Measurements from ENCODE around the gene ETNK1.
"Not testable (repeated sequence)": the region's sequence is repeated elsewhere in the genome, so short reads cannot be mapped to it uniquely, and the experiment has no call there.

ETNK1 gene

DNA sequence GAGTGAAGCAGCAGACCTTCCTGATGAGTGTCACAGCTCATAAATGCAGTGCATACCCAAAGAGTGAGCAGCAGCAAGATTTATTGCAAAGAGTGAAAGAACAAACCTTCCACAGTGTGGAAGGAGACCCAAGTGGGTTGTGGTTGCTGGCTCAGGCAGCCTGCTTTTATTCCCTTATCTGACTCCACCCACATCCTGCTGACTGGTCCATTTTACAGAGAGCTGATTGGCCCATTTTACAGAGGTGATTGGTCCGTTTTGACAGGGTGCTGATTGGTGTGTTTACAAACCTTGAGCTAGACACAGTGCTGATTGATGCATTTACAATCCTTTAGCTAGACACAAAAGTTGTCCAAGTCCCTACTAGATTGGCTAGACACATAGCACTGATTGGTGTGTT lies 67.5 kb downstream of the ETNK1 start:
- DNase-seq = not testable (repeated sequence)

DNA sequence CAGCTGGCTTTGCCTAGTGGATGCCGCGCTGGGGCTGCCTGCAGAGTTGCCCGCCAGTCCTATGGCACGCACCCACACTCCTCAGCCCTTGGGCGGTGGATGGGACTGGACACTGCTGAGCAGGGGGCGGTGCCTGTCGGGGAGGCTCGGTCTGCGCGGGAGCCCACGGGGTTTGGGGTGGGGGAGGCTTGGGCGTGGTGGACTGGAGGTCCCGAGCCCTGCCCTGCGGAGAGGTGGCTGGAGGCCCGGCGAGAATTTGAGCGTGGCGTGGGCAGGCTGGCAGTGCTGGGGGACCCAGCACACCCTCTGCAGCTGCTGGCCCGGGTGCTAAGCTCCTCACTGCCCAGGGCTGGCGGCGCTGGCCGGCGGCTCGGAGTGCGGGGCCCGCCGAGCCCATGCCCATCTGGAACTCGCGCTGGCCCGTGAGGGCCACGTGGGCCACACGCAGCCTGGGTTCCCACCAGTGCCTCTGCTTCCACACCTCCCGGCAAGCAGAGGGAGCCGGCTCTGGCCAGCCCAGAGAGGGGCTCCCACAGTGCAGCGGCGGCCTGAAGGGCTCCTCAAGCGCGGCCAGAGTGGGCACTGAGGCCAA lies 68.1 kb downstream of the ETNK1 start:
- no peak for DNase-seq

DNA sequence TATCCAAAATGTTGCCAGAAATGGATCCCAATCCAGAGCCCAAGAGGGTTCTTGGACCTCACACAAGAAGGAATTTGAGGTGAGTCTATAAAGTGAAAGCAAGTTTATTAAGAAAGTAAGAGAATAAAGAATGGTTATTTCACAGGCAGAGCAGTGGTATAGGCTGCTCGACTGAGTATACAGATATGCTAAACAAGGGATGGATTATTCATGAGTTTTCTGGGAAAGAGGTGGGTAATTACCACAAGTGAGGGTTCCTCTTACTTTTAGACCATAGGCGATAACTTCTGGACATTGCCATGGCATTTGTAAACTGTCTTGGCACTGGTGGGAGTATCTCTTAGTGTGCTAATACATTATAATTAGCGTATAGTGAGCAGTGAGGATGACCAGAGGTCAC lies 73.6 kb downstream of the ETNK1 start:
- DNase-seq = no peak

DNA sequence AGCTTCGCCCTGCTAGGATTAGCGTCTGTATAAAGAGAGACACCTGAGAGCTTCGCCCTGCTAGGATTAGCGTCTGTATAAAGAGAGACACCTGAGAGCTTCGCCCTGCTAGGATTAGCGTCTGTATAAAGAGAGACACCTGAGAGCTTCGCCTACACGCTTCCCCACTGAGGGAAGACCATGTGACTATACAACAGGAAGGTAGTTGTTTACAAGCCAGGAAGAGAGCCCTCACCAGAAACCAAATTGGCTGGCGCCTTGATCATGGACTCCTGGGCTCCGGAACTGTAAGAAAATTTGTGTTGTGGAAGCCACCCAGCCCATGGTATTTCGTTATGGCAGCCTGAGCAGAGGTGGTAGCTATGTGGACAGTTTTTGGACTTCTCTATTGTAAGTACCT lies 74.7 kb downstream of the ETNK1 start:
- not testable (repeated sequence) for DNase-seq

DNA sequence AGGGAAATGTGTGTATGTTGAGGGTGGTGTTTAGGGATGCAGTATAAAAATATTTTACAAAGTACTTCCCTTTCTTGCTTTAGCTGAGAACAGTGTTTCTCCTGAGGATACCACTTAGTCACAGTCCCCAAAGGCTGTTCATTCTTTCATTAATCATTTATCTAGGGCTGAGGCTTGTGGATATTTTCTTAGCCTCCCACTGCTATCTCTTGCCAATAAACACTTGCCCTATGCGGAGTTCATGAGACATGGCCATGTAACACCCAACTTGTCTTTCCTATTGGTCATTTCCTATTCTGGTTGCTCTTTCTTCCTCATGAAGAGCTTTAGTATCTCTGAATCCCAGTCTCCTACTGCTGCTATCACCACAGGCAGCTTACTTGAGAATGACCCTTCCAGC lies 75.1 kb downstream of the ETNK1 start:
- DNase-seq = no peak

DNA sequence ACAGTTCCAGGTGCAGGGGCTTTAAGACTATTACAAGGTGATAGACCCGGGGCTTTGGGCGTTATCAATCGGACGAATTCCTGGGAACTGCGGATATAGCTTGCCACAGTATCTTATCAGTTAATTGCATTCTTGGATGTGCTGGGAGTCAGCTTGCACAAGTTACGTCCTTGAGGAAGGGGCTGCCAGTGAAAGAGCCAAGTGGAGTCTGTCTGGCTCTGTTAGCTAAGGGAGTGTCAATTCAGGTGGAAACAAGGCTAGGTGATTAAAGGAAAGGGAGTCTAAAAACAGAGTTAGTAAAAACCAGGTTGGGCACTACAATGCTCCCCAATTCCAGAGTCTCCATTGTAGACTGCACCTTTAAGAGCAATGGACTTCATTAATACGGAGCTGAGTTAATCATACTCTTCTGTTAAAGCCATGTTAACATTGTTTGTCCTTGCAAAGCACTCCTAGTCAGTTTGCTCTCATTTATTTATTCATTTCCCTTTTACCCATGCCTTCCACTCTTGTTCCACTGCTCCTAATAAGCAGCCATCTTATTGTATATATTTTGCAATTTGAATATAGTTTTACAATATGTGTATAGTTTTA lies 76.3 kb downstream of the ETNK1 start:
- not testable (repeated sequence) for DNase-seq

DNA sequence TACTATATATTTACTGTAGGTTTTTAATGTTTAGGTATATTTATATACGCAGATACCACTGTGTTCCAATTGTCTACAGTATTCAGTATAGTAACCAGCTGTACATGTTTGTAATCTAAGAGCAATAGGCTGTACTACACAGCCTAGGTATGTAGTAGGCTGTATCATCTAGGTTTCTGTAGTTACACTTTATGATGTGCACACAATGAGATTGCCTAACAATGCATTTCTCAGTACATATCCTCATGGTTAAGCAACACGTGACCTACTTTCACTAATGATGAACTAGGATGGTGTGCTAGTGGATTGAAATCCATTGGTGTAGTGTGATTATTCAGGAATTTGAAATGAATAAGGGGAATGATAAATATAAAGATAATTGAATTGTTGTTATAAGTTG lies 77.7 kb downstream of the ETNK1 start:
- no peak for DNase-seq

DNA sequence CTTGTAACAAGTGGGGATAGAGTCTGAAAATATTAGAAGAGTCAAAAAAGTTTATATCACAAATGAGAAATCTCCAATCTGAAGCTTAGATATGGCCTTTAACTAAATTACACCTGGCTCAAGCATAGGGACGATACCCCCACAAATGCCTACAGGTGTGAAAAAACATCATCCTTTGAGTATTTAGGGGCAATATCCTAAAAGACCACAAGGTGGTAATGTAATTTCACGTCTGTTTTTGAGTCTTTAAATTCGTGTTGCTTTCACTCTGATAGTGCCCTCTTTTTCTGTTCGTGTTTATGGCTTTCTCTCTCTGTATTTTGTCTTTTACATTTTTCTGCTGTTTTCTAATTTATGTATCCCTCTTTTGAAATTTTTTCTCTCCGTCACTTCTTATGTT lies 84.3 kb downstream of the ETNK1 start:
- no peak for DNase-seq

DNA sequence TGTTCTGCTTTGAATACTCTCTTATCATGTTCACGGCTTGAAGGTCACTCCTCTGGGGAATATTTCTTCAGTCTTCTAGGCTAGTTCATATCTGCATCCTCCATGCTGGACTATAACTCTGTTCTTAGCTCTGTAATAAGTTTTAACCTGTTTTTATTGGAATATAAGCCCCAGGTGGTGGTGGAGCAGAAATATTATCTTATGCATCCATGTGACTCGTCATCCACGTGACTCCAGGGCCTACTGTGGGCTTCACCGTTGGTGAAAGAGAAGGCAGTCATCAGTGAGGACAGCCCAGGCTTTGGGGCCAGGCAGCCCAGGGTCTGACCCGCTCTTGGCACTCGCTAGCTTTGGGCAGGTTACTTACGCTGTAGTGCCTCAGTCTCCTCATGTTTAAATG lies 87.1 kb downstream of the ETNK1 start:
- DNase-seq = no peak

DNA sequence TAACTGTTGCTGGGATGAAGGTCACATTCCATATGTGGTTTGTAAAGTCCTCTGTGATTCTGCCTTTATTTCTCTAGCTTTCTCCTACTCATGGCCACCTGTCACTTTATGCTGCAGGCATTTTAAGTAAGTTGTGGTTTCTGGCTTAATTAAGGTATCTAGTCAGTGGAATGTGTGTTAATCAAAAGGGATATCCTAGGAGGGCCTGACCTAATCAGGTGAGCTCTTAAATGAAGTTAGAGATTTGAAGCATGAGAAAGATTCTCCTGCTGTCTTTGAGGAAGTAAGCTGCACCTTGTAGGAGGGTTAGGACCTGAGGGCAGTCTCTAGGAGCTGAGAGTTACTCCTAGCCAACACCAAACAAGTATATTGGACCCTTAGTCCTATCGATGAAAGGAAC lies 90.3 kb downstream of the ETNK1 start:
- no peak for DNase-seq

DNA sequence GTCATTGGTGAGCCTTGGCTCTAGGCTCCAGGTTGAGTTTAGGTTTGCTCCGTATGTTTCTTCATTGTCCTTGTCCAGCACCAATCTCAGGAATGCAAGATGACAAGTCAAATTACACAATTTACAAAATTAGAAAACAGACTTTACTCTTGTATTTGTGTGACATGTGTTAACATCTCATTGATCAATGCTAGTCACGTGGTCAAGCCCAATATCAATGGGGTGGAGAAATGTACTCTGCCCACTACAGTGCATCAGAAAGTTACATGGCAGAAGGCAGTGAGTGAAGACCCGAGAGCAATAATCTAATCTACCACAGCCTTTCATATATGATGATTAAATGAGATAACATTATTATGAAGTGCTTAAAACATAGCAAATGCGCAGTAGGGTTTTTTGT lies 94.8 kb downstream of the ETNK1 start:
- no peak for DNase-seq

DNA sequence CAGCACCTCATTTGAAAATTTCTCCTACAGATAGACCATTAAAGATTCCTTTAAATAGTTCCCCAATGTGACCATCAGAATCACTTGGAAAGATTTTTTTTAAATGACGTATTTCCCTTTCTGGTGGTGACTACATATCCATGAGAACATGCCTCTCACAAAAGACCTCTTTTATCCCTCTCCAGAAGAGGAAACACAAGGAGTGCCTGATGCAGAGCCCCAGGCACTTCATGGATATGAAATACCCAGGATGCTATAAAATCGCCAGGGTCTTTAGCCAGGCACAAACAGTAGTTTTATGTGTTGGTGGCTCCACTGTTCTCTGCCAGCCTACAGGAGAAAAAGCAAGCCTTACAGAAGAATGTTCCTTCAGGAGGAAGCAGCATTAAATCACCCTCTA lies 97.1 kb downstream of the ETNK1 start:
- DNase-seq = no peak

DNA sequence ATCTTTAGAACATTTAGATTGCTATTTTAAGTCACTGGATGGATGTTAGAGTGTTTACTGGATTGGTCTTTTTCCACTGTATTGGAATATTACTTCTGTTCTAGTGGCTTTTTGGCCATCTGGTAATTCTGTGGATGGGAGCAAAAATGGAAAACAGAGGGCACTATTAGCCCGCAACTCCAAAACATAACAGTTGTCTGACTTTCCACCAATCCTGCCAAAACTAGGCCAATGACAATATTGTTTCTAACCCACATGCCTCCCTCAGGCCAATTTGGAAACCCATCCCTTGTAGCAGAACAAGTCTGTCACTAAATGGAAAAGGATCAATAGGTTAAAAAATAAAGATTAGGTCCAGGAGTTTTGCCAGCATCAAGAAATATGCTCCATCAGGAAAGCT lies 97.8 kb downstream of the ETNK1 start:
- no peak for DNase-seq

DNA sequence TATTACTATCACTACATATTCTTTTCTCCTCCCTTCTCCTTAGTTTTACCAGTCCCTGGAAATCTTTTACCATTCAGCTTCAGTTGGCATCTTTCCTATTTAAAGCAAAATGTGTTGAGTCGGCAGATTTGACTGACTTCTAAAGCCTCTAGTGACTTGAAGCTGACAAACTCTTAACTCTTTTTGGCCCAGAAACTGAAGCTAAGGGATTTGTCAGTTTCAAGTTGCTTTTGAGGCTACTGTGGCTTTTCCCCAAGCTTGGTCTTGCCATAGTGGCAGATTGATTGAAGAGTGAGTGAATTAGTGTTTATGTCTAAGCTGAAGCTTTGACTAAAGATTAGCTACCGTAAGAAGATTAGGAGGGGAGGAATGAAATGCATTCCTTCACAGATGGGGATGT lies 104.0 kb downstream of the ETNK1 start:
- no peak for DNase-seq

DNA sequence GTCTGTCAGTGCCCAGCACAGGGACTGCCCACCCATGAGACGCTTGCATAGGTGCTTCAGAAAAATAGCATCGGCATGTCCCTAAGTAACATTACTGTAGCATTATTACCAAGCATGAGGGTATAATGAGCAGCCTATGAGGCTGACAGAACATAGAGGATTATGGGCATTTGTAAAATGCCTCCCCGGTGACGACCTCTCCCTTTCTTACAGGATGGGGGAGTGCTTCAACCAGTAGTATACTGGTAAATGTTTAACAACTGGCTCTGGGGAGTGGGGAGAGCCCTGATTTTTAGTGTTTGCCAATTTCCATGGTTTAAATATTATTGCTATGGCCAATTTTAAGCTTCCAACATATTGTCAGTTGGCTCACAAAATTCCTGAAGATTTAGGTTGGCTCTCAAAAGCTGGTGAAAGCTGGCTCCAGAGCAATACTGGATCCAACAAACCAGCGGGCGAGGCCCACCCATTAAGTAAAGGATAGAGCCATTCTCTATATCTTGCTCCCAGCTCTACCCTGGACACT lies 104.5 kb downstream of the ETNK1 start:
- no peak for DNase-seq

DNA sequence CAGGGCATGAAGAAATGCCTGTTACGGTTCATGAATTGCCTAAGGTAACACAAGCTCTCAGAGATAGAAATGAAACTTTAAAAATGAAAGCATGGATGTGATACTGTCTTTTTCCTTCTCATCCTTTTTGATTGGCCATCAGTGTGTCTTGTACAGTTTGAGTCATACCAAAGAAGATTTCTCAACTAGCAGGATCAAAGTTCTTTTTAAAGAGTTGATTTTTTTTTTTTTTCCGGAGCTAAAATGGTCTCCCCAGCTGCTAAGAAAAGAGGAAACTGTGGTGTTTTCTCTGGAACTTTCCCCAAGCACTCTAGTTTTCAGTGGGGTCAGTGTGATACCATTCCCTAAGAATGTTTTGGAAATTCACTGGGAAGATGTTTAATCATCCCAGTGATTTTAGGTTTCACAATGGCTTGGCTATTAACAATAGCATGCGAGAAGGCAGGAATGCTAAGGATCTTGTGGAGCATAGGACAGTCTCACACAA lies 105.0 kb downstream of the ETNK1 start:
- DNase-seq = no peak

DNA sequence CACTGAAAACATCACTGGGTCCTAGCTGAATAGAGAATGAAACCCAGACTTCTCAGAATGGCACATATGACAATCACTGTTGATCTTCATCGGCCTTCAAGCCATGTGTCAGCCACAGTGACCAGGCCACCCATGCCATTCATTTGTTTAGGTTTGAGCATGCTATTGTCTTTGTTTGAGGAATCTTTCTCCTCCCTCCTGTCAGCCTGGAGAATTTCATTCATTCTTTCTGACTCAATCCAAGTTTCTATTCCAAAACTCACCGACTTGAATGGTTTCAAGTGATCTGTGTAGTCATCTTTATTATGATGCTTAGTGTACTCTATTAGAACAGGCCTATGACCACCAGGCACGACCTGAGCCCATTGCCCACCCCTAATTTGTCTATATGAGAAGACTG lies 106.3 kb downstream of the ETNK1 start:
- no peak for DNase-seq

DNA sequence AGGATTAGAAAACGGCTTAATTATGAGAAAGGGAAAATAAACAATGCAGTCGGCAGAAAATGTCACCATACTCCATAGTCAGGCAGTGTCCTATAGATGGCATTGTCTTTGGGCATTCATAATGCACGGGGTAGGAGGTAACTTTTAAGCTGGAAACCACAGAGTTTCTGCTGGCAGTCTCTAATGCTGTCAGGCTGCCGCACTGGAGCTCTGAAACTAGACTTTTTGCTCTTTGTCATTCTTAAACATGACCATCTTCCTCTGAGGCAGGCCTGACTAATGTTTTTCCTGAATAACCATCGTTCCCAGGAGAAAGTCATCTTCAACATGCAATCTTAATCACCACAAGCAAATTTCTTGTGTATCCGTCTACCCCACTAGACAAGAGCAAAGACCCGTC lies 108.8 kb downstream of the ETNK1 start:
- no peak for DNase-seq

DNA sequence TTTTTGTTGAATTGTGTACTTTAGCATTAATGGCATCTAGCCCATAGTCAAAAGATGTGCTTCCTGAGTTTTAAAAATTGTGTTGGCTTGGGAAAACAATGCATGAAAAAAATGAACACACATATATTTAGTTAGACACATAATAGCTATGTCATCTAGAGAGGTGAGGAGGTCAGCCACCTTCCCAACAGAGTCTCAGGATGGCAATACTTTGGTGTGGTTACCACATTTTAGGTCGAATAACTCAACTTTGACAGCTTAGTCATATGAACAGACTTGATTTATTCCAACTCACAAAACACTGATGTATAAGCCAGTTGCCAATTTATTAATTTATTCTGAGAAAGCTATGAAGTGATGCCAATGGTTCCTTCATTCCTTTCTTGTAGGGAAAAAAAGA lies 114.0 kb downstream of the ETNK1 start:
- no peak for DNase-seq
